Melanocyte of skin (primary cell): Measurements from ENCODE around the gene ADGRF4. TPM values are rescaled to one million over a fixed set of nuclear protein-coding genes. Genes with fewer than 3 reads are reported as not detected.

Experiments used
- total RNA-seq, 2 donors: library from RNA; depleted of rRNA; stranded (reverse); fragments of >200 nt; gene quantifications; 2 replicates each; pipeline ENCODE4 v1.2.3, GENCODE V29; 2012

ADGRF4 gene
- total RNA-seq, result not detected

GRCh38 chr6:47698342-47698787, at the start of gene ADGRF4:
Gene ADGRF4 (plus strand): TSS chr6:47698580. CDS start chr6:47707246, 8,666 bp downstream.

Other genes with a start within 250 kb of the ADGRF4 start
- gene CD2AP, start 220.8 kb upstream of the ADGRF4 start, total RNA-seq, result 10 to 100 TPM; 17.2 to 25.3 TPM
- gene OPN5, start 83.5 kb downstream of the ADGRF4 start, total RNA-seq, result not detected